SU-DHL-6 (cell line): ENCODE measurements around the gene CCN6.

Source experiments
- H2AFZ ChIP-seq: fragments of 200-600 bp; sonication (generic); 2 replicates; pipeline ENCODE4 v1.6.1; 2014; ENCODE audit warnings: low read depth, mild to moderate bottlenecking, moderate library complexity, mixed read lengths, antibody characterized with exemption, low read length; ENCODE audit not compliant: severe bottlenecking
- H3F3A ChIP-seq: fragments of 200-600 bp; shearing (Covaris generic); 2 replicates; pipeline ENCODE4 v1.6.0; 2016; ENCODE audit warnings: antibody characterized with exemption, mild to moderate bottlenecking; ENCODE audit not compliant: insufficient read depth
- H3K27ac ChIP-seq: fragments of 200-600 bp; sonication (generic); 2 replicates; pipeline ENCODE4 v1.5.1; 2016; ENCODE audit warnings: low read depth, mild to moderate bottlenecking, low read length, moderate library complexity, mixed read lengths
- H3K27me3 ChIP-seq: fragments of 200-600 bp; sonication (generic), shearing (Covaris generic); 2 replicates; pipeline ENCODE4 v1.6.0; 2014; ENCODE audit warnings: mild to moderate bottlenecking, low read length
- H3K36me3 ChIP-seq: fragments of 200-600 bp; sonication (generic); 2 replicates; pipeline ENCODE4 v1.6.1; 2014; ENCODE audit warnings: mild to moderate bottlenecking, low read length, mixed read lengths
- H3K4me2 ChIP-seq: fragments of 300-600, 200-600 bp; shearing (Covaris generic), sonication (generic); 2 replicates; pipeline ENCODE4 v1.6.0; 2014; ENCODE audit warnings: low read length, low read depth, mild to moderate bottlenecking; ENCODE audit not compliant: poor library complexity, severe bottlenecking
- H3K4me3 ChIP-seq: fragments of 200-600 bp; sonication (generic); 2 replicates; pipeline ENCODE4 v1.5.1; 2014; ENCODE audit warnings: antibody characterized with exemption, low read length, mild to moderate bottlenecking, mixed read lengths; ENCODE audit not compliant: insufficient read depth, poor library complexity, severe bottlenecking
- H3K79me2 ChIP-seq: fragments of 200-600 bp; sonication (generic); 2 replicates; pipeline ENCODE4 v1.6.1; 2014; ENCODE audit warnings: mild to moderate bottlenecking, low read length, moderate library complexity; ENCODE audit not compliant: insufficient read depth
- H3K9ac ChIP-seq: fragments of 200-600 bp; sonication (generic); 2 replicates; pipeline ENCODE4 v1.7.0; 2014; ENCODE audit warnings: mild to moderate bottlenecking, low read length
- H3K9me2 ChIP-seq: fragments of 200-600 bp; sonication (generic); replicated peaks from 2 replicates; pipeline ENCODE4 v1.6.1; 2014; ENCODE audit warnings: low read length; ENCODE audit not compliant: insufficient read depth
- H3K9me3 ChIP-seq: fragments of 200-600 bp; sonication (generic); 2 replicates; pipeline ENCODE4 v1.6.1; 2014; ENCODE audit warnings: low read length, mixed read lengths; ENCODE audit not compliant: insufficient read depth
- H4K20me1 ChIP-seq: fragments of 200-600 bp; sonication (generic); 2 replicates; pipeline ENCODE4 v1.6.1; 2014; ENCODE audit warnings: low read depth, mild to moderate bottlenecking, antibody characterized with exemption, low read length, moderate library complexity, mixed read lengths
- EZH2phosphoT487 ChIP-seq: fragments of 200-600 bp; sonication (generic), shearing (Covaris generic); conservative IDR thresholded peaks from 2 replicates; pipeline ENCODE4 v1.6.1; 2018; ENCODE audit warnings: mild to moderate bottlenecking, antibody characterized with exemption, low read length, moderate library complexity, mixed read lengths
- TF ChIP-seq, protein P1 (sequence below): fragments of 200-600 bp; sonication (generic); IDR thresholded peaks from one replicate; pipeline ENCODE4 v1.5.1; 2017; ENCODE audit warnings: antibody characterized with exemption, mild to moderate bottlenecking, low read length, moderate library complexity; ENCODE audit not compliant: insufficient read depth, poor library complexity, severe bottlenecking

Gene CCN6

GRCh38 chr6:112039431-112039770, 14.5 kb upstream of the CCN6 start:
- TF ChIP-seq, protein P1, sequence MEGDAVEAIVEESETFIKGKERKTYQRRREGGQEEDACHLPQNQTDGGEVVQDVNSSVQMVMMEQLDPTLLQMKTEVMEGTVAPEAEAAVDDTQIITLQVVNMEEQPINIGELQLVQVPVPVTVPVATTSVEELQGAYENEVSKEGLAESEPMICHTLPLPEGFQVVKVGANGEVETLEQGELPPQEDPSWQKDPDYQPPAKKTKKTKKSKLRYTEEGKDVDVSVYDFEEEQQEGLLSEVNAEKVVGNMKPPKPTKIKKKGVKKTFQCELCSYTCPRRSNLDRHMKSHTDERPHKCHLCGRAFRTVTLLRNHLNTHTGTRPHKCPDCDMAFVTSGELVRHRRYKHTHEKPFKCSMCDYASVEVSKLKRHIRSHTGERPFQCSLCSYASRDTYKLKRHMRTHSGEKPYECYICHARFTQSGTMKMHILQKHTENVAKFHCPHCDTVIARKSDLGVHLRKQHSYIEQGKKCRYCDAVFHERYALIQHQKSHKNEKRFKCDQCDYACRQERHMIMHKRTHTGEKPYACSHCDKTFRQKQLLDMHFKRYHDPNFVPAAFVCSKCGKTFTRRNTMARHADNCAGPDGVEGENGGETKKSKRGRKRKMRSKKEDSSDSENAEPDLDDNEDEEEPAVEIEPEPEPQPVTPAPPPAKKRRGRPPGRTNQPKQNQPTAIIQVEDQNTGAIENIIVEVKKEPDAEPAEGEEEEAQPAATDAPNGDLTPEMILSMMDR = no peak
- TF ChIP-seq EZH2phosphoT487 = no peak
- no peak overlapping the region for H3K4me3 ChIP-seq
- H3K9me2 ChIP-seq = no peaks in the 10 kb centered on the region
- no peak overlapping the region for H3K27ac ChIP-seq
- H3K9ac ChIP-seq = no peak overlapping the region
- no peaks in the 10 kb centered on the region for H3K9me3 ChIP-seq
- no peaks in the 10 kb centered on the region for H3K79me2 ChIP-seq
- no peak overlapping the region for H3K4me2 ChIP-seq
- H2AFZ ChIP-seq = no peak overlapping the region
- H3K27me3 ChIP-seq = no peaks in the 10 kb centered on the region
- H3F3A ChIP-seq = no peaks in the 10 kb centered on the region
- no peaks in the 10 kb centered on the region for H3K36me3 ChIP-seq
- H4K20me1 ChIP-seq = no peaks in the 10 kb centered on the region

GRCh38 chr6:112040956-112041355, 12.9 kb upstream of the CCN6 start:
- H3F3A ChIP-seq = no peaks in the 10 kb centered on the region

GRCh38 chr6:112041535-112041934, 12.4 kb upstream of the CCN6 start:
- Histone ChIP-seq H3K27me3 (no peaks in the 10 kb centered on the region), H3K79me2 (no peaks in the 10 kb centered on the region), H3K4me3 (no peak overlapping the region), H3F3A (no peaks in the 10 kb centered on the region), H3K9me2 (no peaks in the 10 kb centered on the region), H3K27ac (no peak overlapping the region), H2AFZ (no peak overlapping the region), H3K9me3 (no peaks in the 10 kb centered on the region), H3K4me2 (no peak overlapping the region), H3K36me3 (no peaks in the 10 kb centered on the region), H4K20me1 (no peaks in the 10 kb centered on the region), H3K9ac (no peak overlapping the region)
- no peak for TF ChIP-seq EZH2phosphoT487
- TF ChIP-seq, protein P1 = no peak

More at GRCh38 chr6:112040956-112041355, 12.9 kb upstream of the CCN6 start:
- Histone ChIP-seq H3K9ac (no peak overlapping the region), H3K4me2 (no peak overlapping the region), H3K9me3 (no peaks in the 10 kb centered on the region), H2AFZ (no peak overlapping the region), H3K27ac (no peak overlapping the region), H3K79me2 (no peaks in the 10 kb centered on the region), H4K20me1 (no peaks in the 10 kb centered on the region), H3K9me2 (no peaks in the 10 kb centered on the region), H3K36me3 (no peaks in the 10 kb centered on the region), H3K4me3 (no peak overlapping the region), H3K27me3 (no peaks in the 10 kb centered on the region)
- TF ChIP-seq EZH2phosphoT487 = no peak
- TF ChIP-seq, protein P1 = no peak
